ELR (cell line): ENCODE results near the gene FCGR2B.
"Not testable (repeated sequence)": the region's sequence is repeated elsewhere in the genome, so short reads cannot be mapped to it uniquely, and the experiment has no call there.

Source experiments
- DNase-seq: peaks from one replicate; pipeline ENCODE4 v3.0.0-alpha.2; 2015; ENCODE audit warnings: low read depth

FCGR2B gene

GRCh38 chr1:161647507-161648360 lies 15.2 kb upstream of the FCGR2B start:
- peak; percentile 60 for DNase-seq

GRCh38 chr1:161653541-161653940 lies 9.4 kb upstream of the FCGR2B start:
- DNase-seq = not testable (repeated sequence)

GRCh38 chr1:161653971-161654370 lies 9.0 kb upstream of the FCGR2B start:
- not testable (repeated sequence) for DNase-seq

- DNase-seq = not testable (repeated sequence)
Observed at GRCh38 chr1:161658524-161658923, 4.4 kb upstream of the FCGR2B start.

GRCh38 chr1:161661660-161662311 lies 1.2 kb upstream of the FCGR2B start:
- DNase-seq = not testable (repeated sequence)

- DNase-seq = not testable (repeated sequence)
Observed at GRCh38 chr1:161663569-161663968, 626 bp downstream of the FCGR2B start.

GRCh38 chr1:161664689-161665088 lies 1.7 kb downstream of the FCGR2B start:
- not testable (repeated sequence) for DNase-seq

GRCh38 chr1:161671045-161672020 lies 8.4 kb downstream of the FCGR2B start:
- peak; percentile 4 for DNase-seq

- not testable (repeated sequence) for DNase-seq
Observed at GRCh38 chr1:161673437-161673836, 10.5 kb downstream of the FCGR2B start.

GRCh38 chr1:161674447-161674846 lies 11.5 kb downstream of the FCGR2B start:
- DNase-seq = not testable (repeated sequence)

- not testable (repeated sequence) for DNase-seq
Observed at GRCh38 chr1:161674908-161675307, 12.0 kb downstream of the FCGR2B start.

GRCh38 chr1:161676441-161676840 lies 13.5 kb downstream of the FCGR2B start:
- DNase-seq = no peak

GRCh38 chr1:161676958-161677689 lies 14.2 kb downstream of the FCGR2B start:
- no peak for DNase-seq

- DNase-seq = no peak
Observed at GRCh38 chr1:161678500-161678899, 15.6 kb downstream of the FCGR2B start.

GRCh38 chr1:161681879-161682278 lies 18.9 kb downstream of the FCGR2B start:
- DNase-seq = no peak

GRCh38 chr1:161688946-161689345 lies 26.0 kb downstream of the FCGR2B start:
- no peak for DNase-seq

- no peak for DNase-seq
Observed at GRCh38 chr1:161691846-161692245, 28.9 kb downstream of the FCGR2B start.

GRCh38 chr1:161693020-161693712 lies 30.2 kb downstream of the FCGR2B start:
- DNase-seq = not testable (repeated sequence)

GRCh38 chr1:161698302-161698701 lies 35.4 kb downstream of the FCGR2B start:
- not testable (repeated sequence) for DNase-seq

- no peak for DNase-seq
Observed at GRCh38 chr1:161702250-161702649, 39.3 kb downstream of the FCGR2B start.

- no peak for DNase-seq
Observed at GRCh38 chr1:161705537-161705936, 42.6 kb downstream of the FCGR2B start.
